ENCODE results near the gene PSMG4. TPM values are rescaled to one million over a fixed set of nuclear protein-coding genes. Genes with fewer than 3 reads are reported as not detected.

Gene PSMG4
- total RNA-seq, 1 experiment from 2014 or later = 10.1 TPM

DNA sequence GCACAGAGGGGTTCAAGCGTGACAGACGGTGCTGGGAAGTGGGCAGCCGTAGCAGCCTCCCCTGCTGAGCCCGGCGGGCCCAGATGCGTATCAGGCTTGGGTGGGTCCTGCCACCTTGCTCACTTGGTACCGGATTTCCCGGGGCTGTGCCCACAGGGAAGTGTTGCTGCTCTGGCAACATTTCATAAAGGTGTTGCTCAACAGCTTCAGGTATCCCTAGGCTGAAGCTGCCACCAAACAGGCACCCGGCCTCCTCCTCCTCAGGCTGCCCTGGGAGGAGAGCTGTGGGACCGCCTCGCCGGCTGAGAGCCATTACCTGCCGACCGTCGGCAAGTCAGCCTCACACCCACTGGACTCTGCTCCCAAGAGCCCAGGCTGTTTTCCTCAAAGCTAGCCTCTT, 11.5 kb downstream of the PSMG4 start:
- no peaks in the 10 kb centered on the region for H3K36me3 ChIP-seq
- no peak for DNase-seq

GRCh38 chr6:3271756-3272155, 13.0 kb downstream of the PSMG4 start:
- no peaks in the 10 kb centered on the region for H3K36me3 ChIP-seq

More for the DNA sequence above, 11.5 kb downstream of the PSMG4 start:
- no peaks in the 10 kb centered on the region for H3K9me3 ChIP-seq (replicated peaks)
- H3K27me3 ChIP-seq = no peaks in the 10 kb centered on the region
- no peak overlapping the region for H3K4me3 ChIP-seq
- H3K4me1 ChIP-seq = peaks cover 13% of the 10 kb centered on the region
- H3K27ac ChIP-seq = no peak overlapping the region

GRCh38 chr6:3272911-3273547, 14.3 kb downstream of the PSMG4 start:
- DNase-seq = no peak
- Histone ChIP-seq H3K4me3 (no peak overlapping the region), H3K36me3 (no peaks in the 10 kb centered on the region), H3K27me3 (no peaks in the 10 kb centered on the region), H3K4me1 (no peaks in the 10 kb centered on the region), H3K9me3 (replicated peaks) (no peaks in the 10 kb centered on the region), H3K27ac (no peak overlapping the region)

More at GRCh38 chr6:3271756-3272155, 13.0 kb downstream of the PSMG4 start:
- Histone ChIP-seq H3K27ac (no peak overlapping the region), H3K4me1 (0 out of 2 replicates have a peak, but pooled peaks cover 3% of the 10 kb centered on the region), H3K9me3 (replicated peaks) (no peaks in the 10 kb centered on the region), H3K27me3 (no peaks in the 10 kb centered on the region), H3K4me3 (no peak overlapping the region)
- DNase-seq = no peak

DNA sequence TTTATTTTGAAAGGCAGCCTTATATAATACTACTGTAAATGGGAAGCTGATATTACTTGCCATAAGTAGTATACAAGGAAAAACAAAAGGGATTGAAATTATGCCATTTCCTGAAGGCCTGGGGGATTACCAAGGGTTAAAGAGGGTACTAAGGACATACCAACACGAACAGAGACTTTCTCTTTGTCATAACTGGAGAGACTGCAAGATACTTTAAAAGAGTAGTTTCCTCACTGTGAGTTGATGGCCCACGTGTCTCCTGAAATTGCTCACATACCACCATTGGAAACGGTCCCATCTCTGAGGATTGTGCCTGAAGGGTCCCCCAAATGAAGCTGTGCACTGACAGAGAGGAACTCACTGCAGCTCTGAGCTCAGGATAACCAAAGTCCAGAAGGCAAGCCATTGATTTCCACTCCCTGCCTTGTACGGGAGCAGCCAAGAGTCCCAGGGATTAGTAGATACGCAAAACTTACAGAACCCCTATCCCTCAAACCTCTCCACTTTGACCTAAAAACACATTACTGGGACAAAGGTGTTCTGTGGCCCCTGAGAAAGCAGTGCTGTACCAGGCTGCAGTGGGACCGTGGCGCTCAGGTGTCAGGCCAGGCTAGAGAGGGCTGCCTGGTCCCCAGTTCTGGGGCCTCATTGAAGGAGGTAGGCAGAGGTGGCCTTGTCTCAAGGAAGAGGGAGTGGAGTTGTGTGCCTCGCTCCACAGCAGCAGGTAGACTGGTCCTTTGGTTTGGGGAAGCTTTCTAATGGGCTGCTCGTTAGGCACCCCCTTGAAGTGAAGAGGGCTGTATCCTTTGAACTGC, 15.2 kb downstream of the PSMG4 start:
- Histone ChIP-seq H3K4me3 (no peak overlapping the region), H3K36me3 (no peaks in the 10 kb centered on the region), H3K4me1 (no peaks in the 10 kb centered on the region), H3K27ac (no peak overlapping the region), H3K27me3 (no peaks in the 10 kb centered on the region), H3K9me3 (replicated peaks) (no peaks in the 10 kb centered on the region)
- DNase-seq = no peak

GRCh38 chr6:3276174-3277167, 17.7 kb downstream of the PSMG4 start:
- H3K9me3 ChIP-seq (replicated peaks) = no peaks in the 10 kb centered on the region
- no peaks in the 10 kb centered on the region for H3K36me3 ChIP-seq
- DNase-seq = no peak
- H3K4me3 ChIP-seq = no peak overlapping the region
- H3K27me3 ChIP-seq = no peaks in the 10 kb centered on the region
- H3K4me1 ChIP-seq = no peaks in the 10 kb centered on the region
- H3K27ac ChIP-seq = no peak overlapping the region

DNA sequence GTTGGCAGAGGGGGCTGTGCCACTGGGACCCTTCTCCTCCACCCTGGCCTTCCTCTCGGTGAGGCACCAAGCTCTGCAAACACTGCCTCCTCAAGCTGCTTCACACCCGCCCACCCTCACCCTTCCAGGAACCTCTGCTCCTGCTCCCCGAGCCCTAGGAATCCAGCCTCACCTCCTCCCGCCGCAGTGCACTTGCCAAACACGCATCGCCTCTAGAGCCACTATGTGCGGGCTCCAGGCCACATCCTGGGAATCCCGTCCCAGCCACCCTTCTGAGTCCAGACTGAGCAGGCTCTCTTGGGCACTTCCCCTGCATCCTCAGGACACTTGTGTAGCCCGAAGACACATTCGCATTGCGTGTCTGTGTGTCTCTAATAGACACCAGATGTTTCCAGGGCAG, 18.5 kb downstream of the PSMG4 start:
- Histone ChIP-seq H3K27me3 (no peaks in the 10 kb centered on the region), H3K9me3 (replicated peaks) (no peaks in the 10 kb centered on the region), H3K4me3 (no peak overlapping the region), H3K36me3 (no peaks in the 10 kb centered on the region), H3K27ac (no peak overlapping the region), H3K4me1 (no peaks in the 10 kb centered on the region)
- DNase-seq = no peak

GRCh38 chr6:3277851-3278416, 19.2 kb downstream of the PSMG4 start:
- Histone ChIP-seq H3K9me3 (replicated peaks) (no peaks in the 10 kb centered on the region), H3K27me3 (no peaks in the 10 kb centered on the region), H3K36me3 (no peaks in the 10 kb centered on the region), H3K27ac (no peak overlapping the region), H3K4me1 (no peaks in the 10 kb centered on the region), H3K4me3 (no peak overlapping the region)
- DNase-seq = no peak

DNA sequence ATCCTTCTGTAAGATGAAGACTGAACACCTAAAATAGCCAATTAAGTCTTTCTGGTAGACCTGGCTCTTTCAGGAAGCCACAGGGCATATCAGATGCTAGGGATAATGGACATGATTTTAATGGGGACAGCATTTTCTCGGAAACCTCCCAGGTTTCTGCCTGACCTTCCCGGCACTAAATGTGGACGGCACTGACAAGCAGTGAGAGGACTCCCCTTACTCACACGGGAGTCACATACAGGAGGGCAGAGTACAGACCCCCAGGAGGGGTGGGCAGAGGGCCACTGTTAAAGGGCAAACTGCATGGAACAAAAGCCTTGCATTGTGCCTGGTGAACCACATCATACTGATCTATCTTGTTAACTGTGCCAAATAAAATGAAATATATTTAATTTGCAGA, 19.9 kb downstream of the PSMG4 start:
- no peak for DNase-seq
- Histone ChIP-seq H3K9me3 (replicated peaks) (no peaks in the 10 kb centered on the region), H3K27ac (no peak overlapping the region), H3K4me1 (no peaks in the 10 kb centered on the region), H3K36me3 (no peaks in the 10 kb centered on the region), H3K4me3 (no peak overlapping the region), H3K27me3 (no peaks in the 10 kb centered on the region)

DNA sequence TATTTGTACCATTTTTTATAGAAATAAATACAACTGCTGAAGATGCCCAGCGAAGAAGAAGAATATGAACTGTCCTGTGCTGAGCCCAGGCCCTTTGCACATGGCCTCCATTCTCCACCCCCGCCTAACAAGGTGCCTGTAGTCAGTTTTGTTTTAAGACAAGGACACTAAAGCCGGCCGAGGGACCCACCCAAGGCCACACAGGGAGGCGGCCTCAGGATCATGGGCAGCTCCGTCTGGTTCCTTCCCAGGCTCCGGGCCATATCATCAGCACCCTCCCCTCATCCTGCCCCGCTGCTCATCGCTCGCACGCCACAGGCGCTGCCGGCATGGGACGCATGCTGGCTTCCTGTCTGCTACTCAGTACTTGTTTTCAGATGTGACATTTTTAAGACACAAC, 21.3 kb downstream of the PSMG4 start:
- no peak for DNase-seq
- no peaks in the 10 kb centered on the region for H3K9me3 ChIP-seq (replicated peaks)

DNA sequence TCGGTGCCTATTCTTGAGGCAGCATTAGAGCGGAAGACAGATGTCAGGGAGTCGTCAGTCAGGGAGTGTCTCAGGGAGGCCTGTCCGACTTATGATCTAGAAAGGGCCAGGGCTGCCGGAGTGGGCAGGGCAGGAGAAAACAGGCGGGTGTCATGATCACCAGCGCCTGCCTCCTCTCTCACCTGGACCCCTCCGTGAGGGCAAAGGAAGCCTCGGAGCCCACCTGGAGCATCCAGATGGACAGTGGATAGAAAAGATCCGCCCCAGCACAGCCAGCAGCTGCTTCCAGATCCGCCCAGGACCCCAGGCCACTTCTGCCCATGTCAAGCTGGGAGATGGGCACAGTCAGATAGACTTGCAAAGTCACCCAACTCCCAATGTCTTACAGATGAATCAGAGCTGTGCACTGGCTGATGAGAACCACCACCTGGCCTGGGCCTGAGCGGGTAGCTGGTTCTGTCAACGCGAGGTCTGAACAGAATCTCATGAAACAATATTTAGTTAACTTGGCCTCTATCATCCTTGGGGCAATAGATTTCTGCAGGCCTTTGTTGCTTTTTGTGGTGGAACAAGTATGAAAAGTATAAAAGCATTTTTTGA, 22.2 kb downstream of the PSMG4 start:
- H3K27ac ChIP-seq = no peak overlapping the region
- no peaks in the 10 kb centered on the region for H3K36me3 ChIP-seq
- no peaks in the 10 kb centered on the region for H3K4me1 ChIP-seq
- H3K27me3 ChIP-seq = no peaks in the 10 kb centered on the region
- no peak for DNase-seq
- H3K4me3 ChIP-seq = no peak overlapping the region
- H3K9me3 ChIP-seq (replicated peaks) = no peaks in the 10 kb centered on the region

More for the DNA sequence above, 21.3 kb downstream of the PSMG4 start:
- H3K27ac ChIP-seq = no peak overlapping the region
- no peaks in the 10 kb centered on the region for H3K36me3 ChIP-seq
- no peaks in the 10 kb centered on the region for H3K27me3 ChIP-seq
- H3K4me1 ChIP-seq = no peaks in the 10 kb centered on the region
- no peak overlapping the region for H3K4me3 ChIP-seq

DNA sequence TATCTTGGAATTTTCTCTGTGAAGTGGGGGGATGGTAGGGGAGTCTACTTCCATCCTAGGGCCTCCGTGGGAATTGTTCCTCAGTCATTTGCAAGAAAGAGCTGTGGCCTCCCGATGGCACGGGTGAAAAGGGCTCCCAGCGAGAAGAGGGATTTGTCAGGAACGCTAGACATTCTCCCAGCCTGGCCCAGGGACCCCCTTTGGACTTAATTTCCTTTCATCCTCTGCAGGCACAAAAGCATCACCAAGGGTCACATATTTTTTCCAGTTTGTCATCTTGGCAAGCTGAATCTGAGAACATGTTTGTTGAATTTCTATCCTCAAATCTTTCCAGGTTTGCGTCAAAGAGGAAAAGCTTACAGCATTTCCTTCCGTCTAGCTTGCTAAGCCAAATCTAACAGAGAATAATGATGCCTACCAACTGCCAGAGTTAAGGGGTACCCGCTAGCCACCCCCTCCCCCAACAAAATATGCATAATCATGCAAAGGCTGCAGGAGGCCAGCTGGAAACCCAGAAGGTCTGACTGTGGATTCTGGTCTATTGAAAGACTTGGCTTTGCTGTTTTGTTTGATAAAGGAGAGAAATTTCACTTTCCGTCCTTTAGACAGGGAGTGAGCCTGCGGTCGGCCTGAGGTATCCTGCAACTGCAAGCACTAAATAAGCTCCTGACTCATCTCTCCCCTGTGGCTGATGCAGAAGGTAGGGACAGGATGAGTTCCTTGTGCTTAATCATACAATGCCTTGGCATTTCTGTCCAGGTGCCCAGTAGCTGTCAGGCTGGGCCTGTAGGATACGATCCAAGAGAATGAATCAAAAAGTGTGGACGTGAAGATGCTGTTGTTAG, 23.1 kb downstream of the PSMG4 start:
- Histone ChIP-seq H3K36me3 (no peaks in the 10 kb centered on the region), H3K4me1 (no peaks in the 10 kb centered on the region), H3K4me3 (no peak overlapping the region), H3K27ac (no peak overlapping the region), H3K27me3 (no peaks in the 10 kb centered on the region), H3K9me3 (replicated peaks) (no peaks in the 10 kb centered on the region)
- DNase-seq = no peak

DNA sequence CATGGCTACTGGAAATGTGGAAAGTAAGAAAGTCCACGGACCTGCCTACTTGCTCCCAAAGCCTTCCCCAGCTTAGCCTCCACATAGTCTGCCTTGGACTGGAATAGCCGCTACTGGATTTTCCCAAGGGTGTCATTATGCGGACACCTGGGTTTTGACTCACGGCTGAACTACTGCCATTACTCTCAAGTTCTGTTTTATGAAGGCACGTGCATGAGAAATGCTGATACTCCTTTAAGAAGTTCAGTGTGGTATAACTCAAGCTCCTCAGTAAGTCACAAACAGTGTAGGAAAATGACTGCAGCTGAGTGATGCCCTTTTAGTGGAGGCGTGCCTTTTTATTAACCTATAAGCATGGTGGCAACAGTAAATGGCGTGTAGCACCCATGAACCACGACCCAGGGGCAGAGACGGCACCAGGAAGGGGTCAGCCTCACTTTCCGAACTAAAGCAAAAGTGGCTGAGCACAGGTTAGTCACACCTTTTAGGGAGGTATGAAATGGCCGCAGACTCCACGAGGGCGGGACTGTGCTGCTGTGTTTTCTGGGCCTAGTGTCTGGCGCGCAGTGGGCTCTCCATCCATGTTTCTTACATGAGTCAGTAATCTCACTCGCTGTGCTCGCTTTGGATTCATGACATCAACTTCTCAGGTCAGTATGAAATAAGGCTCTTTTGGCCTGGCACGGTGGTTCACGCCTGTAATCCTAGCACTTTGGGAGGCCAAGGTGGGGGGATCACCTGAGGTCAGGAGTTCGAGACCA, 23.9 kb downstream of the PSMG4 start:
- H3K4me1 ChIP-seq = no peaks in the 10 kb centered on the region
- H3K4me3 ChIP-seq = no peak overlapping the region
- H3K9me3 ChIP-seq (replicated peaks) = no peaks in the 10 kb centered on the region
- no peak overlapping the region for H3K27ac ChIP-seq
- H3K36me3 ChIP-seq = no peaks in the 10 kb centered on the region
- no peaks in the 10 kb centered on the region for H3K27me3 ChIP-seq
- DNase-seq = no peak

DNA sequence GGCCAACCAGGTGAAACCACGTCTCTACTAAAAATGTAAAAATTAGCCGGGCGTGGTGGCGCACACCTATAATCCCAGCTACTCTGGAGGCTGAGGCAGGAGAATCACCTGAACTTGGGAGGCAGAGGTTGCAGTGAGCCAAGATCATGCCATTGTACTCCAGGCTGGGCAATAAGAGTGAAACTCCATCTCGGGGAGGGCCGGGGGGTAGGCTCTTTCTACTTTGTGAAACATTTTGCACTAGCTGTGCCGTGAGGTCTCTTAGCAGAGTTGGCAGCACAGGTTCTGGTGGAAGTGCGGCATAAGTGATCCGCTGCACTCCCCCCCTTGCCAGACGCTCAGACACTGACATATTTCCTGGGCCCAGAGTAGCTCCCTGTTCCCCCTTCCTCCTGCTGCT, 24.5 kb downstream of the PSMG4 start:
- Histone ChIP-seq H3K27ac (no peak overlapping the region), H3K27me3 (no peaks in the 10 kb centered on the region), H3K4me1 (no peaks in the 10 kb centered on the region), H3K36me3 (no peaks in the 10 kb centered on the region), H3K9me3 (replicated peaks) (no peaks in the 10 kb centered on the region), H3K4me3 (no peak overlapping the region)
- no peak for DNase-seq

Measured in SJCRH30 (cell line).